ENCODE data around the gene ERAL1. TPM values are rescaled to one million over a fixed set of nuclear protein-coding genes. Genes with fewer than 3 reads are reported as not detected.
A peak's percentile ranks its signal among the peaks of the same experiment; 100 is the strongest.

The ERAL1 gene
- total and polyA plus RNA-seq, 2 of the 13 experiments (the other 11 are each of a cell fraction or from before 2014, with no cell fraction given): 46.9 to 72.2 TPM

DNA sequence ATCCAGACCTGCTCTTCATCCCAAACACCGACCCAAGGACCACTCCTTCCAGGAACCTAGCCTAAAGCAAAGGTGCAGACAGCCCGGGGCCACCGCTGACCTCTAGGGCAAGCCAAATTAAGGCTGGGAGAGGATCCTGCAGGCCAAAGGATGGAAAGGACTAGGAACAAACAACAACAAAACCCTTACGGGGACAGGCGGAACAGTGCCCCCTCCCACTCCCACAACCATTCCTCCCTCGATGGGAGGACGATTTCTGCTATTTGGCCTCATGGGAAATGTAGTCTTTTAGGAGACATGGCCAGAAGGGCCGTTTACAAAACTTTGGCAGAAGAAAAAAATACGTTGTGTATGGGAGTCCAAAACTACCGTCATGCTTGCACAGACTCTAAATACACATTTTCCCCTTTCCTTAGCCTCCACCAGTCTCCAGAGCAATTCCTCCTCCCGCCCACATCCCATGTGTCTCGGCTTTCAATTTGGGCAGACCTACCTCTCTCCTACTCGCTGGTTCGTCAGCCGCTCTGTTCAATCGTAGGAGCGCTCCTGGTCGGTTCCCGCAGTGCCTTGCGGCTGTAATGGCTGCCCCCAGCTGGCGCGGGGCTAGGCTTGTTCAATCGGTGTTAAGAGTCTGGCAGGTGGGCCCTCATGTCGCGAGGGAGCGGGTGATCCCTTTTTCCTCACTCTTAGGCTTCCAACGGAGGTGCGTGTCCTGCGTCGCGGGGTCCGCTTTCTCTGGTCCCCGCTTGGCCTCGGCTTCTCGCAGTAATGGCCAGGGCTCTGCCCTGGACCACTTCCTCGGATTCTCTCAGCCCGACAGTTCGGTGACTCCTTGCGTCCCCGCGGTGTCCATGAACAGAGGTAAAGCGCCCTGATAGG lies at the start of gene ERAL1 (continued):
- TF ChIP-seq, protein P1, sequence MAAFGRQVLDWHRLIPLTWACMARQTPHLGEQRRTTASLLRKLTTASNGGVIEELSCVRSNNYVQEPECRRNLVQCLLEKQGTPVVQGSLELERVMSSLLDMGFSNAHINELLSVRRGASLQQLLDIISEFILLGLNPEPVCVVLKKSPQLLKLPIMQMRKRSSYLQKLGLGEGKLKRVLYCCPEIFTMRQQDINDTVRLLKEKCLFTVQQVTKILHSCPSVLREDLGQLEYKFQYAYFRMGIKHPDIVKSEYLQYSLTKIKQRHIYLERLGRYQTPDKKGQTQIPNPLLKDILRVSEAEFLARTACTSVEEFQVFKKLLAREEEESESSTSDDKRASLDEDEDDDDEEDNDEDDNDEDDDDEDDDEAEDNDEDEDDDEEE (CRISPR knock-in tag; IDR thresholded peaks at IDR 0.05): no peak
- TF ChIP-seq MIER2 (CRISPR knock-in tag; IDR thresholded peaks at IDR 0.05) (no peak), ZNF446 (CRISPR knock-in tag; IDR thresholded peaks at IDR 0.05) (no peak), SP4 (CRISPR knock-in tag; IDR thresholded peaks at IDR 0.05) (no peak; the same call in 1 of the 2 replicates), NFE2L1 (CRISPR knock-in tag; IDR thresholded peaks at IDR 0.05; ENCODE audit: borderline replicate concordance) (no peak), MYC (CRISPR knock-in tag; IDR thresholded peaks at IDR 0.05; ENCODE audit: borderline replicate concordance) (peak; percentile 77; the same call in 1 of the 2 replicates), NCOA1 (CRISPR knock-in tag; IDR thresholded peaks at IDR 0.05) (no peak), ZNF567 (CRISPR knock-in tag; IDR thresholded peaks at IDR 0.05; ENCODE audit: borderline replicate concordance) (no peak), ZNF605 (CRISPR knock-in tag; IDR thresholded peaks at IDR 0.05) (no peak), NAIF1 (CRISPR knock-in tag; IDR thresholded peaks at IDR 0.05; ENCODE audit: borderline replicate concordance) (no peak), ZNF260 (CRISPR knock-in tag; IDR thresholded peaks at IDR 0.05; ENCODE audit: borderline replicate concordance, low read depth) (no peak), KMT2B (CRISPR knock-in tag; IDR thresholded peaks at IDR 0.05) (peak; percentile 75), ZFYVE20 (CRISPR knock-in tag; IDR thresholded peaks at IDR 0.05; ENCODE audit: borderline replicate concordance, low read depth) (no peak)
- TF ChIP-seq, protein P2, sequence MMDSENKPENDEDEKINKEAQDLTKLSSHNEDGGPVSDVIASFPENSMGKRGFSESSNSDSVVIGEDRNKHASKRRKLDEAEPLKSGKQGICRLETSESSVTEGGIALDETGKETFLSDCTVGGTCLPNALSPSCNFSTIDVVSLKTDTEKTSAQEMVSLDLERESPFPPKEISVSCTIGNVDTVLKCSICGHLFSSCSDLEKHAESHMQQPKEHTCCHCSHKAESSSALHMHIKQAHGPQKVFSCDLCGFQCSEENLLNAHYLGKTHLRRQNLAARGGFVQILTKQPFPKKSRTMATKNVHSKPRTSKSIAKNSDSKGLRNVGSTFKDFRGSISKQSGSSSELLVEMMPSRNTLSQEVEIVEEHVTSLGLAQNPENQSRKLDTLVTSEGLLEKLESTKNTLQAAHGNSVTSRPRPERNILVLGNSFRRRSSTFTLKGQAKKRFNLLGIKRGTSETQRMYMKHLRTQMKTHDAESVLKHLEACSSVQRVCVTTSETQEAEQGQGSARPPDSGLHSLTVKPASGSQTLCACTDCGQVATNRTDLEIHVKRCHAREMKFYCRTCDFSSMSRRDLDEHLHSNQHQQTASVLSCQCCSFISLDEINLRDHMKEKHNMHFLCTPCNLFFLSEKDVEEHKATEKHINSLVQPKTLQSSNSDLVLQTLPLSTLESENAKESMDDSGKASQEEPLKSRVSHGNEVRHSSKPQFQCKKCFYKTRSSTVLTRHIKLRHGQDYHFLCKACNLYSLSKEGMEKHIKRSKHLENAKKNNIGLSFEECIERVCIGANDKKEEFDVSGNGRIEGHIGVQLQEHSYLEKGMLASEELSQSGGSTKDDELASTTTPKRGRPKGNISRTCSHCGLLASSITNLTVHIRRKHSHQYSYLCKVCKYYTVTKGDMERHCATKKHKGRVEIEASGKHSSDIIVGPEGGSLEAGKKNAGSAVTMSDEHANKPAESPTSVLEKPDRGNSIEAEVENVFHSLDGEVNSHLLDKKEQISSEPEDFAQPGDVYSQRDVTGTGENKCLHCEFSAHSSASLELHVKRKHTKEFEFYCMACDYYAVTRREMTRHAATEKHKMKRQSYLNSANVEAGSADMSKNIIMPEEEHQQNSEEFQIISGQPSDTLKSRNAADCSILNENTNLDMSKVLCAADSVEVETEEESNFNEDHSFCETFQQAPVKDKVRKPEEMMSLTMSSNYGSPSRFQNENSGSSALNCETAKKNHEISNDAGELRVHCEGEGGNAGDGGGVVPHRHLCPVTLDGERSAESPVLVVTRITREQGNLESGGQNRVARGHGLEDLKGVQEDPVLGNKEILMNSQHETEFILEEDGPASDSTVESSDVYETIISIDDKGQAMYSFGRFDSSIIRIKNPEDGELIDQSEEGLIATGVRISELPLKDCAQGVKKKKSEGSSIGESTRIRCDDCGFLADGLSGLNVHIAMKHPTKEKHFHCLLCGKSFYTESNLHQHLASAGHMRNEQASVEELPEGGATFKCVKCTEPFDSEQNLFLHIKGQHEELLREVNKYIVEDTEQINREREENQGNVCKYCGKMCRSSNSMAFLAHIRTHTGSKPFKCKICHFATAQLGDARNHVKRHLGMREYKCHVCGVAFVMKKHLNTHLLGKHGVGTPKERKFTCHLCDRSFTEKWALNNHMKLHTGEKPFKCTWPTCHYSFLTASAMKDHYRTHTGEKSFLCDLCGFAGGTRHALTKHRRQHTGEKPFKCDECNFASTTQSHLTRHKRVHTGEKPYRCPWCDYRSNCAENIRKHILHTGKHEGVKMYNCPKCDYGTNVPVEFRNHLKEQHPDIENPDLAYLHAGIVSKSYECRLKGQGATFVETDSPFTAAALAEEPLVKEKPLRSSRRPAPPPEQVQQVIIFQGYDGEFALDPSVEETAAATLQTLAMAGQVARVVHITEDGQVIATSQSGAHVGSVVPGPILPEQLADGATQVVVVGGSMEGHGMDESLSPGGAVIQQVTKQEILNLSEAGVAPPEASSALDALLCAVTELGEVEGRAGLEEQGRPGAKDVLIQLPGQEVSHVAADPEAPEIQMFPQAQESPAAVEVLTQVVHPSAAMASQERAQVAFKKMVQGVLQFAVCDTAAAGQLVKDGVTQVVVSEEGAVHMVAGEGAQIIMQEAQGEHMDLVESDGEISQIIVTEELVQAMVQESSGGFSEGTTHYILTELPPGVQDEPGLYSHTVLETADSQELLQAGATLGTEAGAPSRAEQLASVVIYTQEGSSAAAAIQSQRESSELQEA (CRISPR knock-in tag; IDR thresholded peaks at IDR 0.05; ENCODE audit: not compliant biosample characterization): peak; percentile 45
- TF ChIP-seq, protein P3, sequence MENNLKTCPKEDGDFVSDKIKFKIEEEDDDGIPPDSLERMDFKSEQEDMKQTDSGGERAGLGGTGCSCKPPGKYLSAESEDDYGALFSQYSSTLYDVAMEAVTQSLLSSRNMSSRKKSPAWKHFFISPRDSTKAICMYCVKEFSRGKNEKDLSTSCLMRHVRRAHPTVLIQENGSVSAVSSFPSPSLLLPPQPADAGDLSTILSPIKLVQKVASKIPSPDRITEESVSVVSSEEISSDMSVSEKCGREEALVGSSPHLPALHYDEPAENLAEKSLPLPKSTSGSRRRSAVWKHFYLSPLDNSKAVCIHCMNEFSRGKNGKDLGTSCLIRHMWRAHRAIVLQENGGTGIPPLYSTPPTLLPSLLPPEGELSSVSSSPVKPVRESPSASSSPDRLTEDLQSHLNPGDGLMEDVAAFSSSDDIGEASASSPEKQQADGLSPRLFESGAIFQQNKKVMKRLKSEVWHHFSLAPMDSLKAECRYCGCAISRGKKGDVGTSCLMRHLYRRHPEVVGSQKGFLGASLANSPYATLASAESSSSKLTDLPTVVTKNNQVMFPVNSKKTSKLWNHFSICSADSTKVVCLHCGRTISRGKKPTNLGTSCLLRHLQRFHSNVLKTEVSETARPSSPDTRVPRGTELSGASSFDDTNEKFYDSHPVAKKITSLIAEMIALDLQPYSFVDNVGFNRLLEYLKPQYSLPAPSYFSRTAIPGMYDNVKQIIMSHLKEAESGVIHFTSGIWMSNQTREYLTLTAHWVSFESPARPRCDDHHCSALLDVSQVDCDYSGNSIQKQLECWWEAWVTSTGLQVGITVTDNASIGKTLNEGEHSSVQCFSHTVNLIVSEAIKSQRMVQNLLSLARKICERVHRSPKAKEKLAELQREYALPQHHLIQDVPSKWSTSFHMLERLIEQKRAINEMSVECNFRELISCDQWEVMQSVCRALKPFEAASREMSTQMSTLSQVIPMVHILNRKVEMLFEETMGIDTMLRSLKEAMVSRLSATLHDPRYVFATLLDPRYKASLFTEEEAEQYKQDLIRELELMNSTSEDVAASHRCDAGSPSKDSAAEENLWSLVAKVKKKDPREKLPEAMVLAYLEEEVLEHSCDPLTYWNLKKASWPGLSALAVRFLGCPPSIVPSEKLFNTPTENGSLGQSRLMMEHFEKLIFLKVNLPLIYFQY (CRISPR knock-in tag; IDR thresholded peaks at IDR 0.05; ENCODE audit: borderline replicate concordance): no peak

Data from HepG2 (cell line).